ENCODE results near the gene OBSCN.

Gene OBSCN

DNA sequence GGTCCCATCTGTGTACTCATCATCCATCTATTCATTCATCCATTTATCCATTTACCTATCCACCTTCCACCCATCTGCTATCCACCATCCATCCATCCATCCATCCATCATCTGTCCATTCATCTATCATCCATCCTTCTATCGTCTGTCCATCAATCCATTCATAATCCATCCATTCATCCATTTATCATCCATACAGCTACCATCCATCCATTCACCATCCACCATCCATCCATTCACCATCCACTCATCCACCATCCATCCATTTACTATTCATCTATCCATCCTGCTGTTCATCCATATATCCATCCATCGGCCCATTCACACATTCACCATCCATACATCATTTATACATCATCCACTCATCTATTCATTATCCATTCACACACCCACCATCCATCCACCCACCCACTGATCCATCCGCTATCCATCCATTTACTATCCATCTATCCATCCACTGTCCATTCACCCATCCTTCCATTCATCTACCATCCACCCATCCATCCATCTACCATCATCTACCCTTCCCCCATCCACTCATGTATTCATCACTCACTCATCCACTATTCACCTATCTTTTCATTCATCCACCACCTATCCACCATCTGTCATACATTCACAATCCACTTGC is 102.4 kb downstream of the OBSCN start:
- no peak for DNase-seq

DNA sequence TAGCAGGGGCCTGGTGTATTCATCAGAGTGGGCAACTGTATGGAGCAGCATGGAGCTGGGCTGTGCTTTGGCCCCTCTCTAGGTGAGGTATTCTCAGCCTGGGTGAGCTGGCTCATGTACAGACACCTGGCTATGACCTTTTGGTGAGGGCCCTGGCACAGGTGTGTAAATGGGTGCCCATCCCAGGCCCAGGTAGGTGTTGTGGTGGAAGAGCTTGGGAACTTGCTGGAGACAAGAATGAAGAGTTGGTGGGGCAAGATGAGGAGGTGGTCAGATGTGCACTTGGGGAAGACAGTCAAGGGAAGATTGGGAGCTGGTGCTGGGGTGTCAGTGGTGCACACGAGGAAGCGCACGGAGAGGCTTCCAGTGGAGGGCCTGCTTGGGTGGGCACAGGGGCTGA is 103.2 kb downstream of the OBSCN start:
- no peak for DNase-seq

DNA sequence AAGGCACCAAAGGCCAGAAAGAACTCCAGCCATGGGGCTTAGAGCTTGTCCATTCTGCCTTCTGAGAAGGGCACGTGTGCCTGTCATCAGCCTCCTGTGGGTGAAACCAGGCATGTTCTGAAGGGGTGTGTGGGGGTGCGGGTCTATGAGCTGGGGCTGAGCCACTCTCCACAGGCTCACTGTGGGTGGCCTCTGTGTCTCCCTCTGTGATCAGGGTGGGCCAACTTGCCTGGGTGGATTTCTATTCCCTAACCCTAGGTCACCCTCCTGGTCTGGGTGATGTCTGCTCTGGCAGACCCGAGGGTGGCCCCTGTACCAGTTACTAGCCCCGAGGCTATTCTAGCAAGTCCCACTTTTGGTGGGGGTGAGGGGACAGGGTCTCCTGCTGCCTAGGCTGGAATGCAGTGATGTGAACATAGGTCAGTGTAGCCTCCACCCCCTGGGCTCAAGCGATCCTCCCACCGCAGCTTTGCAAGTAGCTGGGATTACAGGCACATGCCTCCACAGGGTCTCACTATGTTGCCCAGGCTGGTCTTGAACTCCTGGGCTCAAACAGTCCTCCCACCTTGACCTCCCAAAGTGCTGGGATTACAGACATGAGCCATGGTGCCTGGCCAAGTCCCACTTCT is 104.4 kb downstream of the OBSCN start:
- no peak for DNase-seq

DNA sequence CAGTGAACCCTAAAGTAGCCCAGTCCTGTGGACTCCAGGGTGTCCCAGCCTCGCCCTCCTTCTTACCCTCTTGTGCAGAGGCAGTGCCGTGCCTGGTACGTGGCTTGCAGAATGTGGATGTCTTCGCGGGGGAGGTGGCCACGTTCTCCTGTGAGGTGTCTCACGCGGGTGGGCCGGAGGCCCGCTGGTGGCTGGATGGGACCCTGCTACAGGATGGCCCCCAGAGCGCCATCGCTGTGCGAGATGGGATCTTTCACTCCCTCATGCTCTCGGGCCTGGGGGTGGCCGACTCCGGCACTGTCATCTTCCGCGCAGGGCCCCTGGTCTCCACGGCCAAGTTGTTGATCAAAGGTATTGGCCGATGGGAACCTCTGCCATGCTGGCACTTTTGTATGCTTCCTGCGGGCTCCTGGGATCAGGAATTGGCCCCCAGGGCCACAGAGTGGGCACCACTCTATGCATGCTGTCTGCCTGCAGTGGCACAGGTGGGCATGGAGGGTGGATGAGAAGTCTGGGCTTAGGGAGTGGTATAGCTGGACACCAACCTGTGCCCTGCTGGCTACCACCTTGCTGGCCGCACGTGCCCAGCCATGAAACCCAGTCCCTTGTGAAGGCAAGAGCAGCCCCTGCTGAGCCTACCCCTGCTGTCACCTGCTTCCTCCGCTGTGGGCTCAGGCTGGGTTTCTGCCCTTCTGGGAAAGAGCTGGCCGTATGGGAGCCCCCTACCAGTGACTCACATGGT is 105.9 kb downstream of the OBSCN start:
- no peak for DNase-seq

DNA sequence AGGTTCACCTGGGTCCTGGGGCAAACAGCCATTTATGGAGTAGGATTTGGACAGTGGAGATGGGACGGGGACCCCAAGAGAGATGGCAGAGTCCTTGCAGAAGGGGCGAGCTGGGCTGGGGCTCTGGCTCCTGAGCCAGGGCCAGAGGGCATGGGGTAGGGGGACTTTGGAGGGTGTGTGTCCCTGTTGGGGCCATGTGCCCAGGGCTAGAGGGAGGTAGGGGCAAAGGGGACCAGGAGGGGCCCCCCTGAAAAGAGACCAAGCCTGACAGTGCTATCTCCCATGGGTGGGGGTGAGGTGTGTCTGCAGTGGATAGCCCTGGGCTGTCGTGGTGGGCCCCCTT is 106.4 kb downstream of the OBSCN start:
- no peak for DNase-seq

DNA sequence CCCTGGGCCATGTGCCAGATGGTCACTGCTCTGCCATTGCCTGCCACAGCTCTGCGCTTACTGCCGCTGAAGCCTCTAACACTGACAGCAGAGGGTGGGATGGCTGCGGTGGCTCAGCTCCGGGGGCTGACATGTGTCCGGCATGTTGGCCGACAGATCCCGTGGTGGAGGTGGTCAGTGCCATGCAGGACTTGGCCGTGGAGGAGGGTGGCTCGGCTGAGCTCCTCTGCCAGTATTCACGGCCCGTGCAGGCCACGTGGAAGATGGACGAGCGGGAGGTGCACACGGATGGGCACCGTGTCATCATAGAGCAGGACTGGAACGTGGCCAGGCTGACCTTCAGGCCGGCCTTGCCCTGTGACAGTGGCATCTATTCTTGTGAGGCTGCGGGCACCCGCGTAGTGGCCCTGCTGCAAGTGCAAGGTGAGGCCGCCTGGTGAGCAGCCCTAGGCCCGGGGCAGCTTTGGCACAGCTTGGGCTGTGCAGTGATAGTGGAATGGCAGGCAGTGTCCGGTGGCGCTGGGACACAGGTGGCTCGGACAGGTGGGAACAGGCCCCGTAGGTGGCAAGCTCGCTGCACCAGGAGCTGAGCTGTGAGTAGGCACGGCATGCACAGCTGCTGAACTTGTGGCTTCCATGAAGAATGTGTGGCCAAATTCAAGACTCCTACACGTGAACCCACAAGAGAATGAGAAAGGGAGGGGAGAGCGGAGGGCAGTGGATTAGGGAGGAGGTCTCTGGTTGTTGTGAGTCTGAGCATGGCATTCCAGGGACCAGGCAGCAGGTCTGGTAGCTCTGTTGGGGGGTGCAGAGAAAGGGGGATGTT is 107.0 kb downstream of the OBSCN start:
- DNase-seq: no peak

DNA sequence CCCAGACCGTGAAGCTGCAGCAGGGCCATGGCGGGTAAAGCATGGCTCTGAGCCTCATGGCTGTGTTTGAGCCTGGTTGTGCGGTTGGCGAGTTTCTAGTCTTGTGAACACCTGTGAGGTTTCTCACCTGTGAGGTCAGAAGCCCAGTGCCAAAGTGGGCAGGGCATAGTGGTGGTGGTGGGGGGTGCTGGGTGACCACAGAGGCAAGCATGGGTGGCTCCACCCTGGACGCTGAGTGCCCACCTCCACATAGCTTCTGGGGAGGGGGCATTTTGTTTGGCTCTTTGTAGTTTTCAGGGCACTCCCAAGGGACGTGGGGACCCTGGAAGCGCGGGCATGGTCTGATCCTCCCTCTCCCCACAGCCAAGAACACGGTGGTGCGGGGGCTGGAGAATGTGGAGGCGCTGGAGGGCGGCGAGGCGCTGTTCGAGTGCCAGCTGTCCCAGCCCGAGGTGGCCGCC is 107.7 kb downstream of the OBSCN start:
- no peak for DNase-seq

DNA sequence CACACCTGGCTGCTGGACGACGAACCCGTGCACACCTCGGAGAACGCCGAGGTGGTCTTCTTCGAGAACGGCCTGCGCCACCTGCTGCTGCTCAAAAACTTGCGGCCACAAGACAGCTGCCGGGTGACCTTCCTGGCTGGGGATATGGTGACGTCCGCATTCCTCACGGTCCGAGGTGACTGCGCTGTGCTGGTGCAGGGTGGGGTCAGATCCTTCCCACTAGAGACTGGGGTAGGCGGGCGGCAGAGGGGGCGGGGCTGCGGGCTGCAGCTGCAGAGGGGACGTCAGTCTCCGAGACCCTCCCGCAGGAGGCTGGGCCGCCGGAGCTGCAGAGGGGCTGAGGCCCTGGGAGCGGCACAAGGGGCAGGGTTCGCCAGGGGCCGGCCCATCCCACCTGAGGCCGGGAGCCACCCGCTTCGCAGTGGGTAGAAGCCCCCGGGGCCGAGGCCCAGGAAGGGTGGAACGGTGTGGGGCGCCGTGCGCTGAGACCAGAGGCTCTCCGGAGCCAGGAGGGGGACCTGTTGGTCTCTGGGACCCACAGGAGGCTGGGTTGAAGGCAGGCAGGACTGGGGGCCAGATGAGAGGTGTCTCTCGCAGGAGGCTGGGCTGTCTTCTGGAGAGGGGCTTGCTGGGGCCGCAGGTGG is 108.2 kb downstream of the OBSCN start:
- DNase-seq: no peak

DNA sequence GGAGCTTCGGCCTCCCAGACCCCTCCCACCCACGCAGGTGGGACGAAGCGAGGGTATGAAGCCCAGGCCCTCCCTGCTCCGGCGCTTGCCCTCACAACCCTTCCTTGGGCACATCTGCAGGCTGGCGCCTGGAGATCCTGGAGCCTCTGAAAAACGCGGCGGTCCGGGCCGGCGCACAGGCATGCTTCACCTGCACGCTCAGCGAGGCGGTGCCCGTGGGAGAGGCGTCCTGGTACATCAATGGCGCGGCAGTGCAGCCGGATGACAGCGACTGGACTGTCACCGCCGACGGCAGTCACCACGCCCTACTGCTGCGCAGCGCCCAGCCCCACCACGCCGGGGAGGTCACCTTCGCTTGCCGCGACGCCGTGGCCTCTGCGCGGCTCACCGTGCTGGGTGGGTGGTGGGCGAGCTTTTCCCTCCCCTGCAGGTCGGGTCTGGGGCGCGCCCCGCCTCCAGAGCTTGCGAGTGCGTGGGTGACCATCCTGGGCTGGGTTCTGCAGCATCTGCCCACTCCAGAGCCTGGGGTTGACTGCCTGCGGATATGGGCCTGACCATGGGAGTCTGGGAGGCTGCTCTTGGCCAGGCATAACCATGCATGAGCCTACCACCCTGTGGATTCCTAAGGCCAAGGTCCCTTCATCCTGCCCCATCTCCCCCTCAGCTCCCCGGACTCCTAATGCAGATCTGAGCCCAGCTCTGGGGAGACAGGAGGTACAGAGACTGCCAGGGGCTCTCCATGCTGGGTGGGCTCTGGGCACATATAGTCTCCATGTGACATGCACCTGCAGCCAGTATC is 108.9 kb downstream of the OBSCN start:
- DNase-seq: no peak

DNA sequence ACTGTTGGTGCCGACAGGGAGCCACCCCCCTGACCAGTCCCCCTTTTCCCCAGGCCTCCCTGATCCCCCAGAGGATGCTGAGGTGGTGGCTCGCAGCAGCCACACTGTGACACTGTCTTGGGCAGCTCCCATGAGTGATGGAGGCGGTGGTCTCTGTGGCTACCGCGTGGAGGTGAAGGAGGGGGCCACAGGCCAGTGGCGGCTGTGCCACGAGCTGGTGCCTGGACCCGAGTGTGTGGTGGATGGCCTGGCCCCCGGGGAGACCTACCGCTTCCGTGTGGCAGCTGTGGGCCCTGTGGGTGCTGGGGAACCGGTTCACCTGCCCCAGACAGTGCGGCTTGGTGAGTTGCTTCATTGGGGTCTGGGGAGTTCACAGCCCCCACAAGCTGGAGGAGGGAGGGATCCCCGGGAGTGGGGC is 109.6 kb downstream of the OBSCN start:
- DNase-seq: no peak

DNA sequence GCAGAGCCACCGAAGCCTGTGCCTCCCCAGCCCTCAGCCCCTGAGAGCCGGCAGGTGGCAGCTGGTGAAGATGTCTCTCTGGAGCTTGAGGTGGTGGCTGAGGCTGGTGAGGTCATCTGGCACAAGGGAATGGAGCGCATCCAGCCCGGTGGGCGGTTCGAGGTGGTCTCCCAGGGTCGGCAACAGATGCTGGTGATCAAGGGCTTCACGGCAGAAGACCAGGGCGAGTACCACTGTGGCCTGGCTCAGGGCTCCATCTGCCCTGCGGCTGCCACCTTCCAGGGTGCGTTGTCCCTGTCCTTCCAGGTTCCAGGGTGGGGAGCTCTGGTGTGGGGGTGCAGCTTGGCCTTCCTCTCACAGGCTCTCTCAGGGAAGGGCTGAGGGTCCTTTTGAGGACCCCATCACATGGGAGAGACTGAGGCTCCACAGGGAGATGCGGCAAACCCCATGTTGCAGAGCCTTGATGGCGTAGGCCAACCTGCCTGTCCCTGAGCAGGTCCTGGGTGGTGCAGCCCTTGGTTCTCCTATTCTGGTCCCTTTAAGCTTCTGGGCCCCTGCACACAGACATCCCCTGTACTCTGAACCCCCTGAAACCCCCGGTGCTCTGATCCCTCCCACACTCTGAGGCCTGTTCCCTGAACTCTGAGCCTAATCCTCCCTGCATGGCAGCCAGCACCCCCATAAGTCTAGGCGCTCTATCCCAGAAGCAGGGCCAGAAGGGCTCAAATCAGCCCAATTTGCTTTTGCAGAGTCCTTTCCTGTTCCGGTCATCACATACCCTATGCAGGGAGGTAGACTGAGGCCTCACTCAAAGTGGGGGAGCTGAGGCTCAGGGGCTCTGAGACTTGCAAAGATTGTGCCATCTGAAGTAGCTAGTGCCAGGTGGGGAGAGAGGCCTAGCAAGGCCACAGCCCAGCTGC is 110.3 kb downstream of the OBSCN start:
- DNase-seq: no peak

DNA sequence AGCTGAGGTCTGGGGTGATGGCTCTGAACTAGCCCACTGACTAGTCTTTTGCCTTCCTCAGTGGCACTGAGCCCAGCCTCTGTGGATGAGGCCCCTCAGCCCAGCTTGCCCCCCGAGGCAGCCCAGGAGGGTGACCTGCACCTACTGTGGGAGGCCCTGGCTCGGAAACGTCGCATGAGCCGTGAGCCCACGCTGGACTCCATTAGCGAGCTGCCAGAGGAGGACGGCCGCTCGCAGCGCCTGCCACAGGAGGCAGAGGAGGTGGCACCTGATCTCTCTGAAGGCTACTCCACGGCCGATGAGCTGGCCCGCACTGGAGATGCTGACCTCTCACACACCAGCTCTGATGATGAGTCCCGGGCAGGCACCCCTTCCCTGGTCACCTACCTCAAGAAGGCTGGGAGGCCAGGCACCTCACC is 111.0 kb downstream of the OBSCN start:
- no peak for DNase-seq

DNA sequence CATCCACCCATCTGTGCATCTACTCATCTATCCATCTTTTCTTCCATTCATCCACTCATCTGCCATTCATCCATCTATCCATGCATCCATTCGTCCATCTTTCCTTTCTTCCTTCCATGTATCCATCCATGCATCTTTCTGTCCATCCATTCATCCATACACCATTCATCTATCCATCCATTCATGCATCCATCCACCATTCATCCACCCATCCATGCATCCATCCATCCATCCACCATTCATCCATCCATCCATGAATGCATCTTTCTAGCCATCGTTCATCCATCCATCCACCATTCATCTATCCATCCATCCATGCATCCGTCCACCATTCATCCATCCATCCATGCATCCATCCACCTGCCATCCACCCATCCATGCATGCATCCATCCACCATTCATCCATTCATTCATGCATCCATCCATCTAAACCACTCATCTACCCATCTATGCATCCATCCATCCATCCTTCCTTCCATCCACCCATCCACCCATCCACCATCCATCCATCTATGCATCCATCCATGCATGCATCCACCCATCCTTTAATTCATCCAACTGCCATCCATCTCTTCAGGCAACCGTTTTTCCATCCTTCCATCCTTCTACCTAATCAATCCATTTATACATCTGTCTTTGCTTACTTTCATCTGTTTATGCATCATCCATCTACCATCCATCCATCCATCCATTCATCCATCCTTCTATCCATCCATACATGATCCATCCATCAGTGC is 111.7 kb downstream of the OBSCN start:
- DNase-seq: no peak

DNA sequence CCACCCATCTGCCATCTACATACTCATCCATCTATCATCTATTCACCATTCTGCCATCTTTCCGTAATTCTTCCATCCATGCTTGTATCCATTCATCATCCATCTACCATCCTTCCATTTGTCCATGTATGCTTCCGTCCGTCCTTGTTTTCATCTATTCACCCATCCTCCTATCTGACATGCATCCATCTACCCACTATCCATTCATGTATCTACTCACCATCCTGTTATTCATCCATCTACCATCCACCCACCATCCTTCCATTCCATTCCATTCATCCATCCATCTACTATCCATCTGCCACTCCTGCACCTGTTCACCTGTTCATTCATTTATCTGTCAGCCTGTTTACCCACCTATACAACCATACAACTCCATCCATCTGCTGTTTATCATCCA is 112.5 kb downstream of the OBSCN start:
- no peak for DNase-seq

DNA sequence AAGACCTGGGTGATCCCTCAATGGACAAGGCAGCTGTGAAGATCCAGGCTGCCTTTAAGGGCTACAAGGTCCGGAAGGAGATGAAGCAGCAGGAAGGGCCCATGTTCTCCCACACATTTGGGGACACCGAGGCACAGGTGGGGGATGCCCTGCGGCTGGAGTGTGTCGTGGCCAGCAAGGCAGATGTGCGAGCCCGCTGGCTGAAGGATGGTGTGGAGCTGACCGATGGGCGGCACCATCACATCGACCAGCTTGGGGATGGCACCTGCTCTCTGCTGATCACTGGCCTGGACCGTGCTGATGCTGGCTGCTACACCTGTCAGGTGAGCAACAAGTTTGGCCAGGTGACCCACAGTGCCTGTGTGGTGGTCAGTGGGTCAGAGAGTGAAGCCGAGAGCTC is 113.6 kb downstream of the OBSCN start:
- no peak for DNase-seq

DNA sequence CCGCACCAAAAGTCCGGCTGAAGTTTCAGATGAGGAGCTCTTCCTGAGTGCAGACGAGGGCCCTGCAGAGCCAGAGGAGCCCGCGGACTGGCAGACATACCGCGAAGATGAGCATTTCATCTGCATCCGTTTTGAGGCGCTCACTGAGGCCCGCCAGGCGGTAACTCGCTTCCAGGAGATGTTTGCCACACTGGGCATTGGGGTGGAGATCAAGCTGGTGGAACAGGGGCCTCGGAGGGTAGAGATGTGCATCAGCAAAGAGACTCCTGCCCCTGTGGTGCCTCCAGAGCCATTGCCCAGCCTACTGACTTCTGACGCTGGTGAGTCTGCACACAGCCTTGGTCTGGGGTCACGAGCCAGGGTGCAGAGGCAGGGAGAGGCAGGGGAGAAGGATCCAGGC is 114.1 kb downstream of the OBSCN start:
- no peak for DNase-seq

DNA sequence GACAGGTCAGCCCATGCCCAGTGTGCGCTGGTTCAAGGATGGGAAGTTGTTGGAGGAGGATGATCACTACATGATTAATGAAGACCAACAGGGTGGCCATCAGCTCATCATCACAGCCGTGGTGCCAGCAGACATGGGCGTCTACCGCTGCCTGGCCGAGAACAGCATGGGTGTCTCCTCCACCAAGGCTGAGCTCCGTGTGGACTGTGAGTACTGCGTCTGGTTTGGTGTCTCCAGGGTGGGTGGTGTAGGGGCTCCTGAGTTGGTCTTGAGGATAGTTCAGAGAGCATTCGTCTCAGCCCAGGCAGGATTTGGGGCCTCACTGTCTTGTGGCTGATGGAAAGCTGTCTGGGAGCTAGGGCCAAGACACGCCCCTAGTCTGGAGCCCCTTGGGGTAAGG is 115.6 kb downstream of the OBSCN start:
- no peak for DNase-seq

DNA sequence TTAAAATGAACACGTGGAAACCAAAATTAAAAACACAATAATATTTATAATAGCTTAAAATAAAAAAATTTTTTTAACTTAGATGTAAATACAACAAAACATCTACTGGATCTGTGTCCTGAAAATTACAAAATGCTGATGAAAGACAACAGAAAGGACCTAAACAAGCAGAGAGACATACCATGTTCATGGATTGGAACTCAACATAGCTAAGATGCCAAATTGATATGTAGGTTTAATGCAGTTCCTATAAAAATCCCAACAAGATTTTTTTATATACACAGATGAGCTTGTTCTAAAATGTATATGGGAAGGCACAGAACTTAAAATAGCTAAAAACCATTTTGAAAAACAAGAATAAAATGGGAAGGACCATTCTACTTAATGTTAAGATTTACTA is 117.4 kb downstream of the OBSCN start:
- DNase-seq: no peak

DNA sequence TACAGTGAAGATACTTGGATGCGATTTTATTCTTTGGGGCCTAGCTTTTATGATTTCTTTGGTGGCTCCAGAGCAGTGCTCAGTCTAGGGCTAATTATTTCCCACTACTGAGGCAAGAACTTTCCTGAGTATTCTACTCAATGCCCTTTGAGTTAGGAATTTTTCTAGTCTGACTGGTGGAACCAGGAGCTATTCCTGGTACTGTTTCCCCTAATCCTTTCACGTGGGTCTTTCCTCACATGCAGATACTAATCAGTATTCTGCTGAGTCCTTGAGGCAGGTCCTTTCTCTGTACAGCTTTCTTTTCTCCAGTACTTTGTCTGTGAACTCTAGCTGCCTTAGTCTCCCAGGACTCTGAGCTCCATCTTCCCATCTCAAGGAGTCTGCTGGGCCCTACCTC is 122.0 kb downstream of the OBSCN start:
- no peak for DNase-seq
